Measurements from ENCODE around the gene MAG. TPM values are rescaled to one million over a fixed set of nuclear protein-coding genes. Genes with fewer than 3 reads are reported as not detected.
A peak's percentile ranks its signal among the peaks of the same experiment; 100 is the strongest.

Gene MAG
- total RNA-seq, 4 donors from 2014 or later = 1.7 to 19.2 (median 2.7) TPM; not detected in 1

DNA sequence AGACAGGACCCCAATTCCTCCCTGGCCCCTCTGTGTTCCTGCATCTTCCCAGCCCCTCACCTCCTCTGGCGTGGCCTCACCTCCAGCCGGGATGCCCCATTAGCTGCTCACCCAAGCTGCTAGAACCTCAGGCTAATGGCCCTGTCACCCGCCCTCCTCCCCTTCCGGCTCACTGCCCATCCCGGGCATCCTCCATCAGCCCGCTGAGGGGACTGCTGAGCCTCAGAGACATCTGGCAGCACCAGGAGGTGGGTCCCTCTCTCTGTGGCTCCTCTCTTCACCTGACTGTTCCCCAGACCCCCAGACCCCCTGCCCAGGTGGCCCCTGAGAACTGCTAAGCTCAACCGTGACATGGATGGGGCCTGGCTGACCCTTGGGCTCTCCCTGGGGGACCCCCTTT lies 58.6 kb downstream of the MAG start:
- H3K36me3 ChIP-seq = no peaks in the 10 kb centered on the region
- no peak overlapping the region for H3K27ac ChIP-seq
- no peak overlapping the region for H3K4me3 ChIP-seq (replicated peaks in 1 of 3)
- DNase-seq = no peak
- intact Hi-C loops (cut with DNase I) = loop anchor here (5.0 to 10.0 kb wide), 3 partner anchors 117 to 264 kb away; partner anchors contain the start of genes HAUS5 and KRTDAP
- H3K9me3 ChIP-seq = no peaks in the 10 kb centered on the region
- TF ChIP-seq, protein P1, sequence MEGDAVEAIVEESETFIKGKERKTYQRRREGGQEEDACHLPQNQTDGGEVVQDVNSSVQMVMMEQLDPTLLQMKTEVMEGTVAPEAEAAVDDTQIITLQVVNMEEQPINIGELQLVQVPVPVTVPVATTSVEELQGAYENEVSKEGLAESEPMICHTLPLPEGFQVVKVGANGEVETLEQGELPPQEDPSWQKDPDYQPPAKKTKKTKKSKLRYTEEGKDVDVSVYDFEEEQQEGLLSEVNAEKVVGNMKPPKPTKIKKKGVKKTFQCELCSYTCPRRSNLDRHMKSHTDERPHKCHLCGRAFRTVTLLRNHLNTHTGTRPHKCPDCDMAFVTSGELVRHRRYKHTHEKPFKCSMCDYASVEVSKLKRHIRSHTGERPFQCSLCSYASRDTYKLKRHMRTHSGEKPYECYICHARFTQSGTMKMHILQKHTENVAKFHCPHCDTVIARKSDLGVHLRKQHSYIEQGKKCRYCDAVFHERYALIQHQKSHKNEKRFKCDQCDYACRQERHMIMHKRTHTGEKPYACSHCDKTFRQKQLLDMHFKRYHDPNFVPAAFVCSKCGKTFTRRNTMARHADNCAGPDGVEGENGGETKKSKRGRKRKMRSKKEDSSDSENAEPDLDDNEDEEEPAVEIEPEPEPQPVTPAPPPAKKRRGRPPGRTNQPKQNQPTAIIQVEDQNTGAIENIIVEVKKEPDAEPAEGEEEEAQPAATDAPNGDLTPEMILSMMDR (IDR thresholded peaks at IDR 0.05) = no peak
- TF ChIP-seq POLR2A (IDR thresholded peaks at IDR 0.05) = no peak
- H3K4me1 ChIP-seq = no peaks in the 10 kb centered on the region
- H3K27me3 ChIP-seq = no peaks in the 10 kb centered on the region
- WGBS, 2 donors = 46 to 74% methylated on average over 6 to 7 of the region's 7 CpGs

- Histone ChIP-seq H3K9me3 (no peaks in the 10 kb centered on the region), H3K27ac (no peak overlapping the region), H3K27me3 (no peaks in the 10 kb centered on the region), H3K4me3 (replicated peaks in 1 of 3) (no peak overlapping the region), H3K4me1 (peaks cover 0 to 4% of the 10 kb centered on the region in 2 donors), H3K36me3 (no peaks in the 10 kb centered on the region)
- TF ChIP-seq POLR2A (IDR thresholded peaks at IDR 0.05) = no peak
- TF ChIP-seq, protein P1 (IDR thresholded peaks at IDR 0.05) = no peak
- no peak for DNase-seq
- 91 to 95% methylated on average over 33 to 34 of the region's 47 CpGs for WGBS, 2 donors
- intact Hi-C loops (cut with DNase I) = loop anchor here (5.0 to 10.0 kb wide), 3 partner anchors 116 to 263 kb away; partner anchors contain the start of genes HAUS5 and KRTDAP
These were observed 59.6 kb downstream of the MAG start for GRCh38 chr19:35351411-35352176.

- Histone ChIP-seq H3K4me3 (replicated peaks in 1 of 3) (no peak overlapping the region), H3K9me3 (no peaks in the 10 kb centered on the region), H3K27me3 (no peaks in the 10 kb centered on the region), H3K4me1 (peaks cover 0 to 7% of the 10 kb centered on the region in 2 donors), H3K27ac (no peak overlapping the region), H3K36me3 (no peaks in the 10 kb centered on the region)
- 90 to 91% methylated on average over 17 to 18 of the region's 18 CpGs for WGBS, 2 donors
- intact Hi-C loops (cut with DNase I) = loop anchor here (5.0 to 10.0 kb wide), 3 partner anchors 115 to 263 kb away; partner anchors contain the start of genes HAUS5 and KRTDAP
- TF ChIP-seq, protein P1 (IDR thresholded peaks at IDR 0.05) = no peak
- TF ChIP-seq POLR2A (IDR thresholded peaks at IDR 0.05) = no peak
- DNase-seq = no peak
These were observed 60.2 kb downstream of the MAG start for GRCh38 chr19:35352177-35352447.

DNA sequence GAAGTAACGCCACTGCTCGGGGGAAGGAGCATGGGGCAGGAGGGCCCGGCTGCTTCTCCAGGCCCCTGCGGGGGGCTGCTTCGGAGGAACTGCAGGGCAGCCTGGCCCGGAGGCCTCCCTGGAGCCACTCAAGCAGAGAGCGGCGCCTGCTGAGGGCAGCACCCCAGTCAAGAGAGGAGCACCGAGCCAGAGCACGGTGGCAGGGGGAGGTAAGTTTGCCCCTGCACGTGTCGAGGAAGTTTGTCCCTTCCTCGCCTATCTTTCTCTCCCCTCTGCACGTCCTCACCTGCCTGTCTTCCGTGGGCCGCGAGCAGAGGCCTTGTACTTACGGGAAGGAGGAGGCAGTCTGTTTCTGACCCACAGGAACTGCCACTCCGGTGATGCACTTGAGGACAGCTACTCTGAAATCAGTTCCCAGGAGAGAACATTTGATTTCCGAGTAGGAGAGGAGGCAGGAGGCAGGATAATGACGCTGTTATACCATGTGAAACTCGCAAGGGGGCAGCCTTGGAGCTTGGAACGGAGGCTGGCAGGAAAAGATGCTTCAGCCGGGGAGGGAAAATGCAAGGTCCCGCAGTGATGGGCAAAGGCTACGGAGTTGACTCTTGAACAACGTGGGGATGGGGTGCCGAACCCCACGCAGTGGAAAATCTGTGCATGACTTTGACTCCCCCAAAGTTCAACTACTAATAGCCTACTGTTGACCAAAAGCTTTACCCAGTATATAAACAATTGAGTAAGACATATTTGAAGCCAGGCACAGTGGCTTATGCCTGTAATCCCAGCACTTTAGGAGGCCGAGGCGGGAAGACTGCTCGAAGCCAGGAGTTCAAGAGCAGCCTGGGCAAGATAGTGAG lies 60.7 kb downstream of the MAG start:
- peak; percentile 64 to 75 for DNase-seq
- TF ChIP-seq POLR2A (IDR thresholded peaks at IDR 0.05) = no peak
- TF ChIP-seq, protein P1 (IDR thresholded peaks at IDR 0.05) = peak; percentile 54 to 92 (median 75)
- Histone ChIP-seq H3K27ac (no peak overlapping the region), H3K4me3 (replicated peaks in 1 of 3) (no peak overlapping the region), H3K9me3 (no peaks in the 10 kb centered on the region), H3K27me3 (no peaks in the 10 kb centered on the region), H3K36me3 (no peaks in the 10 kb centered on the region), H3K4me1 (peaks cover 0 to 7% of the 10 kb centered on the region in 2 donors)
- WGBS, 2 donors = 32% methylated on average over 31 to 32 of the region's 32 CpGs
- intact Hi-C loops (cut with DNase I) = loop anchor here (5.0 to 10.0 kb wide), 3 partner anchors 115 to 262 kb away; partner anchors contain the start of genes HAUS5 and KRTDAP

All from thyroid gland (tissue), 4 donors.